ENCODE results near the gene LARGE2.

GRCh38 chr11:45925550-45925949 is 3.1 kb downstream of the LARGE2 start:
- TF ChIP-seq CTCF (IDR thresholded peaks at IDR 0.05 in 4 of 5, conservative IDR thresholded peaks at IDR 0.05 in 1 of 5) (no peak), POLR2A (IDR thresholded peaks at IDR 0.05) (no peak)

All from gastrocnemius medialis (tissue), 4 donors.